ENCODE results near the gene IGSF21.

GRCh38 chr1:18350747-18351146, 243.1 kb downstream of the IGSF21 start:
- no peak for TF ChIP-seq SUZ12 (IDR thresholded peaks at IDR 0.05; ENCODE audit: extremely low read depth, insufficient read depth, insufficient read length)
- no peak for TF ChIP-seq YY1 (IDR thresholded peaks at IDR 0.05; ENCODE audit: insufficient read depth, insufficient read length)
- no peak for TF ChIP-seq ZNF274 (IDR thresholded peaks at IDR 0.05; ENCODE audit: low read depth, low read length)
